GM12878 (cell line): ENCODE measurements around the gene THRAP3. TPM values are rescaled to one million over a fixed set of nuclear protein-coding genes. Genes with fewer than 3 reads are reported as not detected.

Experiments used
- ATAC-seq: fragments of 200-7000 bp; cut with Tn5 transposase; 3 replicates; pipeline ENCODE4 v1.9.1; 2020; ENCODE audit warnings: mild to moderate bottlenecking, moderate library complexity
- BruUV-seq: library from RNA; stranded (reverse); fragments of 400-500 nt; replicated peaks from 2 replicates; lab custom pipeline; 2021; lab: Mats Ljungman, UMichigan
- CTCF ChIA-PET: fragments of 300-600 bp; sonication (Branson Sonifier 250); formaldehyde crosslinking; extraction: SDS; loops from one replicate; lab custom pipeline; 2021; ENCODE audit warnings: inconsistent platforms; lab: Yijun Ruan, JAX
- POLR2A ChIA-PET: fragments of 350-600 bp; formaldehyde crosslinking; extraction: SDS; loops from one replicate; lab custom pipeline; 2021; ENCODE audit warnings: inconsistent platforms; lab: Charles Lee
- RAD21 ChIA-PET: fragments of 300-600 bp; sonication (Branson Sonifier 250); formaldehyde crosslinking; loops from one replicate; lab custom pipeline; 2023; ENCODE audit warnings: antibody characterized with exemption; ENCODE audit not compliant: unreplicated experiment; lab: Charles Lee
- SMC1A ChIA-PET: fragments of 300-600 bp; sonication (Branson Sonifier 250); formaldehyde crosslinking; loops from one replicate; lab custom pipeline; 2023; ENCODE audit not compliant: unreplicated experiment, uncharacterized antibody; lab: Charles Lee
- DNase-seq: peaks from one replicate; pipeline ENCODE4 v3.0.0-alpha.2; 2011; ENCODE audit warnings: low read depth, low spot score
- FAIRE-seq: peaks from 3 replicates; lab custom pipeline; 2011; peaks lifted over from hg19 to GRCh38; lab: Jason Lieb, UNC
- H2AFZ ChIP-seq: 2 replicates; pipeline ENCODE4 v1.6.0; 2011; ENCODE audit warnings: low read depth, low read length, control low read depth; ENCODE audit not compliant: control insufficient read depth
- H3K27ac ChIP-seq: 2 replicates; pipeline ENCODE4 v1.5.1; 2011; ENCODE audit warnings: control low read depth; ENCODE audit not compliant: control insufficient read depth, insufficient read depth
- H3K27me3 ChIP-seq, 2 experiments: replicated peaks in 1 of 2; 2 replicates each; pipeline versions ENCODE4 v1.6.0 to v1.6.1; 2011; ENCODE audit warnings: low read length in 1 of 2; ENCODE audit not compliant: control insufficient read depth in 2 of 2, insufficient read depth in 2 of 2
- H3K36me3 ChIP-seq, 2 experiments: 2 replicates each; pipeline ENCODE4 v1.5.1; 2011; ENCODE audit warnings: low read length in 1 of 2; ENCODE audit not compliant: control insufficient read depth in 2 of 2, insufficient read depth in 2 of 2
- H3K4me1 ChIP-seq: 2 replicates; pipeline ENCODE4 v1.6.1; 2011; ENCODE audit warnings: mild to moderate bottlenecking, low read length, moderate library complexity, mixed read lengths; ENCODE audit not compliant: control insufficient read depth, insufficient read depth
- H3K4me2 ChIP-seq: 2 replicates; pipeline ENCODE4 v1.6.0; 2011; ENCODE audit warnings: control low read depth; ENCODE audit not compliant: control insufficient read depth, insufficient read depth
- H3K4me3 ChIP-seq: fragments of 200-600 bp; sonication (generic); 2 replicates; pipeline ENCODE4 v1.5.1; 2016
- H3K79me2 ChIP-seq: 2 replicates; pipeline ENCODE4 v1.6.0; 2011; ENCODE audit warnings: low read length; ENCODE audit not compliant: control insufficient read depth, insufficient read depth
- H3K9ac ChIP-seq: 2 replicates; pipeline ENCODE4 v1.8.0; 2011; ENCODE audit warnings: low read length, control low read depth, mixed read lengths; ENCODE audit not compliant: control insufficient read depth, insufficient read depth
- H3K9me3 ChIP-seq: replicated peaks from 3 replicates; pipeline ENCODE4 v1.5.1; 2011; ENCODE audit warnings: mild to moderate bottlenecking, low read length; ENCODE audit not compliant: control insufficient read depth, insufficient read depth
- H4K20me1 ChIP-seq: 2 replicates; pipeline ENCODE4 v1.6.0; 2011; ENCODE audit not compliant: control insufficient read depth, insufficient read depth
- BCLAF1 ChIP-seq: fragments of 450-650 bp; IDR thresholded peaks from 2 replicates; pipeline ENCODE4 v1.6.1; 2017; ENCODE audit warnings: antibody characterized with exemption, mild to moderate bottlenecking, moderate library complexity
- BHLHE40 ChIP-seq, 2 experiments: fragments of 450-650 bp in 1 of 2; IDR thresholded peaks; 2 replicates each; pipeline ENCODE4 v1.6.1; 2011 to 2017; ENCODE audit warnings: low read depth in 2 of 2, borderline replicate concordance in 1 of 2, improper control_type of control experiment in 1 of 2, low read length in 1 of 2, mild to moderate bottlenecking in 1 of 2
- CHD4 ChIP-seq: fragments of 200-600 bp; sonication (generic); IDR thresholded peaks from 2 replicates; pipeline ENCODE4 v1.6.1; 2016; ENCODE audit warnings: mild to moderate bottlenecking
- HDAC2 ChIP-seq: fragments of 200-600 bp; sonication (generic); IDR thresholded peaks from 2 replicates; pipeline ENCODE4 v1.6.1; 2017
- JUNB ChIP-seq: IDR thresholded peaks from 2 replicates; pipeline ENCODE4 v1.6.1; 2016; ENCODE audit warnings: antibody characterized with exemption, mild to moderate bottlenecking
- NFXL1 ChIP-seq: fragments of 450-650 bp; IDR thresholded peaks from 2 replicates; pipeline ENCODE4 v1.6.1; 2017; ENCODE audit warnings: antibody characterized with exemption, mild to moderate bottlenecking, borderline replicate concordance
- NRF1 ChIP-seq: conservative IDR thresholded peaks from 2 replicates; pipeline ENCODE4 v1.6.1; 2011; ENCODE audit warnings: mild to moderate bottlenecking, low read depth, low read length, improper control_type of control experiment
- POU2F2 ChIP-seq: IDR thresholded peaks from 3 replicates; pipeline ENCODE4 v1.6.1; 2011; ENCODE audit warnings: low read depth, mild to moderate bottlenecking, low read length, borderline replicate concordance
- RUNX3 ChIP-seq: IDR thresholded peaks from 2 replicates; pipeline ENCODE4 v1.6.1; 2012; ENCODE audit warnings: low read length, inconsistent platforms
- SMC3 ChIP-seq: IDR thresholded peaks from 2 replicates; pipeline ENCODE4 v1.6.1; 2011; ENCODE audit warnings: low read length, improper control_type of control experiment, borderline replicate concordance
- SP1 ChIP-seq: IDR thresholded peaks from one replicate; pipeline ENCODE4 v1.6.1; 2011; ENCODE audit warnings: low read depth, low read length
- WGBS: methylation state at CpG from one replicate; pipeline ENCODE4 v1.1.6; 2016; ENCODE audit warnings: low lambda C conversion rate; ENCODE audit not compliant: insufficient replicate concordance, insufficient coverage; ENCODE audit errors: missing lambda C conversion rate; 5-methylcytosine and 5-hydroxymethylcytosine counted together
- in situ Hi-C: fragments of 300-500 bp; cut with MboI; formaldehyde crosslinking; loops from 9 replicates; pipeline ENCODE4 v1.14.3; 2018; ENCODE audit warnings: mixed read lengths
- intact Hi-C: fragments of 100-400 bp; cut with micrococcal nuclease; formaldehyde crosslinking; loops from one replicate; pipeline ENCODE4 v1.14.2; 2022; ENCODE audit not compliant: unreplicated experiment
- polyA plus RNA-seq, 11 experiments: library from polyadenylated mRNA; depleted of rRNA in 4 of 11; unstranded in 6 of 11; stranded (reverse) in 5 of 11; fragments of >200 nt; fragmentation: Nextera tagmentation in 4 of 11; fragmentation: Illumina TruSeq in 1 of 11; extraction: Ambion mirVana in 4 of 11; extraction: Trizol in 1 of 11; gene quantifications; 1 replicate in 1 of 11; 2 replicates in 10 of 11; pipeline versions ENCODE4 v1.2.1 to v1.2.3, GENCODE V29; 2011 to 2016; ENCODE audit warnings: inconsistent platforms in 2 of 11, missing spikeins in 2 of 11, low read depth in 1 of 11
- total RNA-seq, 4 experiments: library from RNA; depleted of rRNA in 3 of 4; stranded (reverse); fragments of >200 nt in 3 of 4; fragmentation: Illumina TruSeq in 1 of 4; extraction: Trizol in 1 of 4; gene quantifications; 2 replicates each; pipeline versions ENCODE4 v1.2.1 to v1.2.3, GENCODE V29; 2013 to 2021

The THRAP3 gene
- total and polyA plus RNA-seq, 10 of the 15 experiments (the other 5 are each of a cell fraction or from before 2014, with no cell fraction given), result 76.3 to 173 (median 136) TPM

- 37% methylated on average over 6 of the region's 6 CpGs for WGBS
- no peak for DNase-seq
- Histone ChIP-seq H4K20me1 (no peaks in the 10 kb centered on the region), H3K36me3 (no peaks in the 10 kb centered on the region), H3K4me2 (peak overlapping the region; percentile 50), H3K27me3 (no peaks in the 10 kb centered on the region), H3K9ac (no peak overlapping the region), H3K27ac (no peak overlapping the region), H2AFZ (peak overlapping the region; percentile 61), H3K79me2 (no peaks in the 10 kb centered on the region), H3K4me3 (no peak overlapping the region), H3K9me3 (no peaks in the 10 kb centered on the region), H3K4me1 (peaks cover 9% of the 10 kb centered on the region)
- TF ChIP-seq JUNB (no peak), BCLAF1 (no peak), BHLHE40 (IDR thresholded peaks at IDR 0.05; ENCODE audit: borderline replicate concordance in 1 of 2, low read depth in 2 of 2, low read length in 1 of 2) (no peak), SMC3 (no peak), RUNX3 (peak; percentile 44; the same call in 1 of the 2 replicates), POU2F2 (peak; percentile 56; the same call in 1 of the 3 replicates), NRF1 (no peak), NFXL1 (no peak), HDAC2 (no peak), CHD4 (no peak), SP1 (no peak)
- BruUV-seq, result no TSS peak
- in situ Hi-C loops (no loop called here), intact Hi-C loops (no loop called here)
- ChIA-PET POLR2A (no interaction called here), CTCF (no interaction called here), RAD21 (no interaction called here), SMC1A (no interaction called here)
- peak; percentile 35 for FAIRE-seq
- ATAC-seq, result peak; percentile 68
Measured at GRCh38 chr1:36207339-36207738, 16.9 kb upstream of the THRAP3 start.
